Lung (tissue), 12 donors: ENCODE results near the gene CDK14. TPM values are rescaled to one million over a fixed set of nuclear protein-coding genes. Genes with fewer than 3 reads are reported as not detected.
"Not testable (repeated sequence)": the region's sequence is repeated elsewhere in the genome, so short reads cannot be mapped to it uniquely, and the experiment has no call there.

Experiments
- ATAC-seq: fragments of 200-7000 bp; cut with Tn5 transposase; one replicate; pipeline ENCODE4 v1.9.1; 2020; ENCODE audit warnings: moderate number of reproducible peaks; ENCODE audit not compliant: insufficient read depth, low FRiP score
- DNase-seq, 3 donors: peaks; one replicate each; pipeline ENCODE4 v3.0.0-alpha.2; 2013 to 2017
- H3K27ac ChIP-seq, 2 donors: one replicate each; pipeline ENCODE4 v1.5.1; 2013; ENCODE audit warnings: mild to moderate bottlenecking in 2 of 2, moderate library complexity in 2 of 2, control low read depth in 1 of 2, inconsistent platforms in 1 of 2, low read depth in 1 of 2, low read length in 1 of 2
- H3K27me3 ChIP-seq, 3 donors: one replicate each; pipeline ENCODE4 v1.5.1; 2013; ENCODE audit warnings: low read length in 2 of 3; ENCODE audit not compliant: control insufficient read depth in 3 of 3, insufficient read depth in 3 of 3
- H3K36me3 ChIP-seq, 4 donors: one replicate each; pipeline ENCODE4 v1.5.1; 2013; ENCODE audit warnings: low read length in 4 of 4, mild to moderate bottlenecking in 1 of 4, moderate library complexity in 1 of 4; ENCODE audit not compliant: control insufficient read depth in 4 of 4, insufficient read depth in 4 of 4
- H3K4me1 ChIP-seq, 5 donors: one replicate each; pipeline ENCODE4 v1.5.1; 2013; ENCODE audit warnings: low read length in 5 of 5, mild to moderate bottlenecking in 2 of 5, moderate library complexity in 1 of 5; ENCODE audit not compliant: control insufficient read depth in 5 of 5, insufficient read depth in 5 of 5
- H3K4me3 ChIP-seq: one replicate; pipeline ENCODE4 v1.5.1; 2013; ENCODE audit warnings: mild to moderate bottlenecking, control low read depth, moderate library complexity
- H3K9ac ChIP-seq, 2 donors: one replicate each; pipeline ENCODE4 v1.5.1; 2013; ENCODE audit warnings: low read length in 2 of 2, control low read depth in 1 of 2; ENCODE audit not compliant: insufficient read depth in 1 of 2
- H3K9me3 ChIP-seq, 4 donors: one replicate each; pipeline ENCODE4 v1.5.1; 2013; ENCODE audit warnings: low read length in 3 of 4, mild to moderate bottlenecking in 1 of 4, moderate library complexity in 1 of 4; ENCODE audit not compliant: control insufficient read depth in 4 of 4, insufficient read depth in 3 of 4
- WGBS, 2 donors: extraction: QIAGEN DNeasy Blood & Tissue Kit; methylation state at CpG; one replicate each; pipeline ENCODE4 v1.1.7; 2013; 5-methylcytosine and 5-hydroxymethylcytosine counted together
- polyA plus RNA-seq, 2 donors: library from polyadenylated mRNA; stranded (reverse); fragments of 200-250 nt; gene quantifications; one replicate each; pipeline ENCODE4 v1.2.1, GENCODE V29; 2013
- total RNA-seq, 2 donors: library from RNA; depleted of rRNA in 1 of 2; stranded (reverse); fragments of >200 nt in 1 of 2; gene quantifications; one replicate each; pipeline ENCODE4 v1.2.1, GENCODE V29; 2014 to 2021
- TF ChIP-seq, protein P1 (sequence below): IDR thresholded peaks from 2 replicates; pipeline ENCODE4 v1.5.1; 2012; ENCODE audit warnings: mild to moderate bottlenecking; ENCODE audit errors: control extremely low read depth, extremely low read depth
- donor health status: control.
- donor health status: control.
- donor health status: Bipolar disorder and iron deficiency.
- donor health status: healthy.
- donor health status: DM: yes; HTN: yes; CAD: no.

The CDK14 gene
- total and polyA plus RNA-seq, 4 donors, result 4.3 to 117 (median 18.9) TPM

DNA sequence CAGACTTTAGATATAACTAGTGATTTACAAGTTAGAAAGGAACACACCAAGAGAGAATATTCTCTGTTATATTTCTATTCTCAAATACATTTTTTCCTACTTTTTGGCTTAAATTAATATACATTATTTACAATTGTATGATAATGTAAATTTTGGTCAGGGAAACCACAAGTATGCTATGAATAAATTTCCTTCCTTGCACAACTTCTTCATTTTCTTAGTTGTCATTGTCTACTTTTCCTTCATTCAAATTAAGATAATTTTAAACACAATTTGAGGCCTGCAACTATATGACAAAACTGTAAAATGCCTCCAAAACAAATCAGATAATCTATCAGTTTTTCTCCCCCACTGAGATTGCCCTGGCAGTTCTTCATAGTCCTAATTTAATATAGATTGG, 131.3 kb downstream of the CDK14 start:
- DNase-seq (no peak), ATAC-seq (no peak)
- TF ChIP-seq, protein P1, sequence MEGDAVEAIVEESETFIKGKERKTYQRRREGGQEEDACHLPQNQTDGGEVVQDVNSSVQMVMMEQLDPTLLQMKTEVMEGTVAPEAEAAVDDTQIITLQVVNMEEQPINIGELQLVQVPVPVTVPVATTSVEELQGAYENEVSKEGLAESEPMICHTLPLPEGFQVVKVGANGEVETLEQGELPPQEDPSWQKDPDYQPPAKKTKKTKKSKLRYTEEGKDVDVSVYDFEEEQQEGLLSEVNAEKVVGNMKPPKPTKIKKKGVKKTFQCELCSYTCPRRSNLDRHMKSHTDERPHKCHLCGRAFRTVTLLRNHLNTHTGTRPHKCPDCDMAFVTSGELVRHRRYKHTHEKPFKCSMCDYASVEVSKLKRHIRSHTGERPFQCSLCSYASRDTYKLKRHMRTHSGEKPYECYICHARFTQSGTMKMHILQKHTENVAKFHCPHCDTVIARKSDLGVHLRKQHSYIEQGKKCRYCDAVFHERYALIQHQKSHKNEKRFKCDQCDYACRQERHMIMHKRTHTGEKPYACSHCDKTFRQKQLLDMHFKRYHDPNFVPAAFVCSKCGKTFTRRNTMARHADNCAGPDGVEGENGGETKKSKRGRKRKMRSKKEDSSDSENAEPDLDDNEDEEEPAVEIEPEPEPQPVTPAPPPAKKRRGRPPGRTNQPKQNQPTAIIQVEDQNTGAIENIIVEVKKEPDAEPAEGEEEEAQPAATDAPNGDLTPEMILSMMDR, result no peak
- Histone ChIP-seq H3K36me3 (peaks cover 0 to 8% (median 0%) of the 10 kb centered on the region in 4 donors), H3K4me3 (no peak overlapping the region), H3K9ac (no peak overlapping the region), H3K27ac (no peak overlapping the region), H3K4me1 (peaks cover 0 to 17% (median 6%) of the 10 kb centered on the region in 5 donors), H3K9me3 (no peaks in the 10 kb centered on the region), H3K27me3 (no peaks in the 10 kb centered on the region)

DNA sequence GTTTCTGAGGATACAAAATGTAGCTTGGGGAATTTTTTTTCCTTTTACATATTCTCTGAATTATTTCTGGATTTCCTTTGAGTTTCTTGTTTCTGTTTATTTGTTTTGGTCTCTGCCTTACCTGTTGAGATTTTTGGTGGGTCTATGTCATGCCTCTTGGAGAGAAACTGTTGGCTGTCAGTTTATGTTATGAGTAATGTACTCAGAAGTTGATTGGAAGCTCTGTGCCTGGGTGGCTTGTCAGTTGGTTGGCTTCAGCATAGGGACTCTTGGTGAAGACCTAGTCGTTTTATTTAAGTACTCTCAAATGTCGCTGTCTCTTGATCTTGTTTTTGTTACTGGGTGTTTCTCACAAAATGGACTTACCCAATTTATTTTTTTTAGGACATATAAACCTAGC, 132.4 kb downstream of the CDK14 start:
- H3K9ac ChIP-seq, result no peak overlapping the region
- no peak overlapping the region for H3K27ac ChIP-seq
- 86 to 99% methylated on average over 2 of the region's 2 CpGs for WGBS, 2 donors
- H3K4me3 ChIP-seq, result no peak overlapping the region
- H3K36me3 ChIP-seq, result peaks cover 0 to 8% (median 0%) of the 10 kb centered on the region in 4 donors
- TF ChIP-seq, protein P1, result no peak
- peaks cover 0 to 17% (median 6%) of the 10 kb centered on the region in 5 donors for H3K4me1 ChIP-seq
- H3K27me3 ChIP-seq, result no peaks in the 10 kb centered on the region
- no peaks in the 10 kb centered on the region for H3K9me3 ChIP-seq
- DNase-seq, result no peak
- no peak for ATAC-seq

DNA sequence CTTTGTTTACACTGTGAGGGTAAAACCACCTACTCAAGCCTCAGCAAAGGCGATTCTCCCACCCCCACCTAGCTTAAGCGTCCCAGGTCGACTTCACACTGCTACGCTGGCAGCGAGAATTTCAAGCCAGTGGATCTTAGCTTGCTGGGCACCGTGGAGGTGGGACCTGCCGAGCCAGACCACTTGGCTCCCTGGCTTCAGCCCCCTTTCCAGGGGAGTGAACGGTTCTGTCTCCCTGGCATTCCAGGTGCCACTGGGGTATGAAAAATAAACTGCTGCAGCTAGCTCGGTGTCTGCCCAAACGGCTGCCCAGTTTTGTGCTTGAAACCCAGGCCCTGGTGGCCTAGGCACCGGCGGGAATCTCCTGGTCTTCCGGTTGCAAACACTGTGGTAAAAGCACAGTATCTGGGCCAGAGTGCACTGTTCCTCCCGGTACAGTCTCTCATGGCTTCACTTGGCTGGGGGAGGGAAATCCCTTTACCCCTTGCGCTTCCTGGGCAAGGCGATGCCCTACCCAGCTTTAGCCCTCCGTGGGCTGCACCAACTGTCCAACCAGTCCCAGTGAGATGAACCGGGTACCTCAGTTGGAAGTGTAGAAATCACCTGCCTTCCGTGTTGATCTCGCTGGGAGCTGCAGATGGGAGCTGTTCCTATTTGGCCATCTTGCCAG, 139.6 kb downstream of the CDK14 start:
- not testable (repeated sequence) for H3K9me3 ChIP-seq, ATAC-seq, H3K4me3 ChIP-seq, H3K27me3 ChIP-seq, DNase-seq, H3K36me3 ChIP-seq, H3K9ac ChIP-seq, H3K27ac ChIP-seq, H3K4me1 ChIP-seq
- WGBS, 2 donors, result 87 to 94% methylated on average over 20 of the region's 20 CpGs

DNA sequence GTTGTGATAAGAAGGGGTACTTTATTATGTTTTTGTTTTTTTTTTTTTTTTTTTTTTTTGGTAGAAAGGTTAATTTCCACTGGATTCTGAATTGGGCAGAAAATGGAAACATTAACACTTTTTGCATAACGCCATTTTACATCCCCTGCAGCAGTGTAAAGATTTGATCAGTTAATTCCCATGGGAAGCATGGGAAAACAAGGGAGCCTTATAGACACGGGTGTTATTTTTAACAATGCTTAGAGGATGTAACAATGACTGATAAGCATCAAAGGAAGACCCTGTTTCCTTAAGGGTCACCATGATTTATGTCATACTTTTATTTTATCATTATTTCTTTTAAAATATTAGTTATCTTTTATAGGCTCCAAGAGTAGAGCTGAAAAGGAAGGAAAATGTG, 140.2 kb downstream of the CDK14 start:
- TF ChIP-seq, protein P1, result no peak
- H3K4me3 ChIP-seq, result no peak overlapping the region
- 67 to 75% methylated on average over 2 of the region's 2 CpGs for WGBS, 2 donors
- no peaks in the 10 kb centered on the region for H3K27me3 ChIP-seq
- ATAC-seq (no peak), DNase-seq (no peak)
- H3K36me3 ChIP-seq, result peaks cover 0 to 7% (median 0%) of the 10 kb centered on the region in 4 donors
- H3K4me1 ChIP-seq, result peaks cover 0 to 5% (median 0%) of the 10 kb centered on the region in 5 donors
- H3K9ac ChIP-seq, result no peak overlapping the region
- H3K27ac ChIP-seq, result no peak overlapping the region
- H3K9me3 ChIP-seq, result no peaks in the 10 kb centered on the region
